EL (cell line): ENCODE results near the gene TRAIP.
"Not testable (repeated sequence)": the region's sequence is repeated elsewhere in the genome, so short reads cannot be mapped to it uniquely, and the experiment has no call there.

Source experiments
- DNase-seq: peaks from one replicate; pipeline ENCODE4 v3.0.0-alpha.2; 2016

The TRAIP gene

DNA sequence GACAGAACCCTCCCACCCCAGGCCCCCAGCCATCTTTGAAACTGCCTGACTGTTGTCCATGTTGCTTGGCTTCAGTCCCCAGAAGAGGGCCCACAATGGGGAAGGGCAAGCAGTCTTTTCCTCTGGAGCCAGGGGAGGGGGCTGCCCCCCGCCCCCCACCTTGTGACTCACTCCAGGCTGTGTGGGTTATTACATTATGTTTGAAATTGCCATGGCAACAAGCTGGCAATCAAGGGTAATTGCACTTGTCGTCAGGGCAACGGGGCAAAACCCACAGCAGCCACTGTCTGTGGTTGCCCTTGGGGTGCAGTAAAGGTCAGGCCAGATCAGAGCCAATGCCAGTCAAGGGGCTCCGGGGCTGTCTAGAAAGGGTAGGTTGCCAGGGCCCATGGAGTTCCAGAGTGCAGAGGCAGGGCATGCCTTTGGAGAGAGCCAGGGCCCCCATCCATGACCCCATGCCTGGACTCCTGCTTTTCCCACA lies 16.5 kb upstream of the TRAIP start:
- no peak for DNase-seq

- DNase-seq: no peak
These were observed 15.3 kb upstream of the TRAIP start for GRCh38 chr3:49871531-49872153.

GRCh38 chr3:49869525-49870126 lies 13.3 kb upstream of the TRAIP start, which contains the start of gene CAMKV:
Gene CAMKV (minus strand): TSS chr3:49869906. CDS start chr3:49862388, 7,518 bp downstream.
- no peak for DNase-seq

GRCh38 chr3:49868862-49869466 lies 12.6 kb upstream of the TRAIP start:
- no peak for DNase-seq

GRCh38 chr3:49867871-49868321 lies 11.5 kb upstream of the TRAIP start:
- peak; percentile 47 for DNase-seq

DNA sequence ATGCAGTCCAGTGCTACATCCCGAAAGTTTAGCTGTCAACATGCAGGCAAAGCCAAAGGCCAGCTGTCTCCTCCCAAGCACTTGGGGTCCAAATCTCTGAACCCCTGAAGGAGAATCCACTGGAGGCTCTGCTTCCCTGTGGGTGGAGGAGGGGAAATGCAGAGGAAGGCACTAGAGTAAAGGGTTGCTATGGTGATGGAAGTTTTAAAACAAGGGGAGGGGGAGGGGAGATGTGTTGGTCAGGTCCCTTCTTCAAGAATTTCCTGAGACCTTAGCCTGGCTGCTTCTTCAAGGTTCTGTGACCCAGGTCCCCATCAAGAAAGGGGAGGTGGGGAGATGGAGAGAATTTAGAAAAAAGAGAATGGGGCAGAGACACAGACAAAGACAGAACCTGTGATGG lies 11.0 kb upstream of the TRAIP start:
- no peak for DNase-seq

DNA sequence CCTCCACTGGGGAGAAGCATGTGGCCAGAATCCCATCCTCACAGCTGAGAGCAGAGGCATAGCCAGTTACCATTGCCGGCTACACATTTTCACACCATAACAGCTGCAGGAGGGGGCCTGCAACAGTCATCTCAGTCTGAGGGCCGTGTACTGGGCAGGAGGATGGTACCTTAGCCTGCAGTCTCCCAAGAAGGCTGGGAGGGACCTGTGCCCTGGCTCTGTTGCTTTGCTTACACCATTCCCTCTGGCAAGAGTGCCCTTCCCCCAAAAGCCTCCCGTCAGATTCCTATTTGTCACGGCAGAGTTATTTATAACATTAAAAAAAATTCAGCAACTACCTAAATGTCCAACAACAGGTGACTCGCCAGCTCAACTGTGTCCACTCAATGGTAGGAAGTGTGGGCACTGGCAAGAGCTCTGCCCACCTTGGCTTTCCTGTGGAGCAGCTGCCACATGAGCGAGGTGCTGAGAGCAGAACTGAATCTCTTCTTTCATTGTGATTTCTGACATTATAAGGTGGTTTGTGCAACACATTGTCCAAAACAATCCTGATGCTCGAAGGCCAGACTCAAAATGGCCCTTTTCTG lies 8.9 kb upstream of the TRAIP start:
- no peak for DNase-seq

DNA sequence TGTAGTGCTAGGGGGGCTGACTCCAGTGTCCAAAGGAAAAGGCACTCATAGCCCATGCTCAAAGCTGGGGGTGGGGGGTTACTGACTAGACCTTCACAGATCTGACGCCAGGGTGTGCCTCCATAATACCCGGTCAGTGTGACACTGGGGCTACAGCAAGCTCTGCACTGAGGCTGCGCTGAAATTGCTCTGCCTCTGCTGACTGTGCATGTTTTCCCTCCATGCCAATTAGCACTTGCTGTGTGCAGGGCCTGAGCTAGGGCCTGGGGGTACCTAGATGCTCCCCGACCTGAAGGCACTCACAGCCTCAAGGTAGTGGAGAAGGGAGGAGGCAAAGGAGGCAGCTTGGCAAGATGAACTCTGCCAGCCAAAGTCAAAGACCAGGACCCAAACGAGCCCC lies 8.1 kb upstream of the TRAIP start:
- DNase-seq: no peak

GRCh38 chr3:49859576-49860305 lies 3.4 kb upstream of the TRAIP start:
- DNase-seq: no peak

- no peak for DNase-seq
These were observed 702 bp downstream of the TRAIP start for GRCh38 chr3:49855662-49856061.

- DNase-seq: no peak
These were observed 10.7 kb downstream of the TRAIP start for GRCh38 chr3:49845694-49846093.

- DNase-seq: peak; percentile 51
These were observed 11.7 kb downstream of the TRAIP start for GRCh38 chr3:49844464-49845183.

GRCh38 chr3:49842843-49843517 lies 13.4 kb downstream of the TRAIP start:
- no peak for DNase-seq

- no peak for DNase-seq
These were observed 14.6 kb downstream of the TRAIP start for GRCh38 chr3:49841806-49842205.

DNA sequence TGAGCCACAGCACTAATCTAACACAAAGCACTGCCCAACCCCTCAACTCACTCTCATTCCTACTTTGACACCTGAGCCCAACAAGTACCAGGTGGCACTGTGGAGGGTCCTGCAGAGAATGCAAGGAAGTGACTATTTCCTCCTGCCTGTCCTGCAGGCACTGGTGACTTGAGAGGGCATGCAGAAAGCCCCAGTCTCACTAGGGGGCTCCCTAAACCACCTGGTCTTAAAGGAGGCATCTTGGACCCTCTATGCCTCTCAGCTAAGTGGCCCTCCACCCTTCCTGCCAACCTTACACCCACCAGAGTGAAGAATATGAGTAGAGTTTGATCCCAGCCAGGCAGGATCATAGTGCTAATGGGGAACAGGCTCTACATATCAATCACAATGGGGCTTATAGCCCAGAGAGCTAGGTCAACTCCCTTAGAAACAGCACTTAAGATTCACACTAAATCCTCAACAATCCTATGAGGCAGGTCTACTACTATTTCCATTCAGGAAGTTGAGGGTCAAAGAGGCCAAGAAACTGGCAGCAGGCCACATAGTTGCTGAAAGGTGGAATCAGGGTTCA lies 15.2 kb downstream of the TRAIP start:
- DNase-seq: peak; percentile 24

- DNase-seq: no peak
These were observed 16.0 kb downstream of the TRAIP start for GRCh38 chr3:49840388-49840787.

- DNase-seq: peak; percentile 70
These were observed 17.1 kb downstream of the TRAIP start for GRCh38 chr3:49839193-49839809.

GRCh38 chr3:49831341-49831740 lies 25.0 kb downstream of the TRAIP start:
- DNase-seq: no peak

DNA sequence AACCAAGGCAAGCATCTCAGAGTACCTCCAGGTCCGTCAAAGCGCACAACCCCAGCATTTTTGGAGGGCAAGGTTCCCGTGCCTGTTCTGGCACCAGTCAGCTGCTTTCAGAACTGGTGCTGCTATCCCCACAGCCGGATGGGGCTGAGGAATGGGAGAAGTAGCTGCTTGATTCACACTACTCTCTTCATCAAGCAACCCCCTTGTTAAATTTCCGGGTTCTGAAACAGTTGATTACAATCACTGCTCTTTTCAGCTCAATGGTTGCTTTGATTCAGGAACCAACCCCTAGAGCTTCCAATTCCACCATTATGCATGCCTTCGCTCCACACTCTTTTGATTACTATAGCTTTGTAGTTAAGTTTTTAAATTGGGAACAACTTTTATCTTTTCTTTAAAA lies 30.3 kb downstream of the TRAIP start:
- DNase-seq: no peak

DNA sequence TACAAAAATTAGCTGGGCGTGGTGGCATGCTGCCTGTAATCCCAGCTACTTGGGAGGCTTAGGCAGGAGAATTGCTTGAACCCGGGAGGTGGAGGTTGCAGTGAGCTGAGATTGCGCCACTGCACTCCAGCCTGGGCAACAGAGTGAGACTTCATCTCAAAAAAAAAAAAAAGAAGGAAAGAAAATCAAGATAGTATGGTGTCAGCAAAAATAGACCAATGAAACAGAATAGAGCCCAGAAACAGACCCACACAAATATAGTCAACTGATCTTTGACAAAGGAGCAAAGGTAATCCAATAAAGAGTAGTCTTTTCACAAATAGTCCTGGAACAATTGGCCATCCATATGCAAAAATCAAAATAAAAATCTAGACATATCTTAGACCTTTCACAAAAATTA lies 33.2 kb downstream of the TRAIP start:
- DNase-seq: not testable (repeated sequence)
